Esophagus squamous epithelium (tissue), 5 donors: ENCODE results near the gene ARL5B. TPM values are rescaled to one million over a fixed set of nuclear protein-coding genes. Genes with fewer than 3 reads are reported as not detected.
A peak's percentile ranks its signal among the peaks of the same experiment; 100 is the strongest.

Experiments
- DNase-seq: peaks from one replicate; lab custom pipeline; 2025; lab: John Stamatoyannopoulos, UW
- H3K27ac ChIP-seq, 4 donors: fragments of 200-600 bp; sonication (generic); one replicate each; pipeline ENCODE4 v1.5.1; 2016 to 2019; ENCODE audit warnings: mild to moderate bottlenecking in 1 of 4
- H3K27me3 ChIP-seq, 4 donors: fragments of 200-600 bp; sonication (generic); 1 replicate in 3 of 4; 2 replicates in 1 of 4; pipeline versions ENCODE4 v1.5.1 to v1.6.0; 2017 to 2021; ENCODE audit warnings: antibody characterized with exemption in 1 of 4
- H3K36me3 ChIP-seq, 3 donors: fragments of 200-600 bp; sonication (generic); one replicate each; pipeline ENCODE4 v1.5.1; 2016 to 2019
- H3K4me1 ChIP-seq, 3 donors: fragments of 200-600 bp; sonication (generic); one replicate each; pipeline ENCODE4 v1.5.1; 2017 to 2019
- H3K4me3 ChIP-seq, 4 donors: fragments of 200-600 bp; sonication (generic); 1 replicate in 3 of 4; 2 replicates in 1 of 4; pipeline ENCODE4 v1.5.1; 2016 to 2019; ENCODE audit warnings: mild to moderate bottlenecking in 2 of 4, moderate library complexity in 1 of 4
- H3K9me3 ChIP-seq, 3 donors: fragments of 200-600 bp; sonication (generic); one replicate each; pipeline ENCODE4 v1.5.1; 2016 to 2019
- POLR2A ChIP-seq, 4 donors: fragments of 450-650 bp; IDR thresholded peaks; one replicate each; pipeline ENCODE4 v1.6.1; 2017; ENCODE audit warnings: antibody characterized with exemption in 4 of 4, mild to moderate bottlenecking in 4 of 4, moderate library complexity in 3 of 4
- WGBS, 2 donors: methylation state at CpG; one replicate each; pipeline ENCODE4 v1.1.5; 2018; 5-methylcytosine and 5-hydroxymethylcytosine counted together
- intact Hi-C: fragments of 100-400 bp; cut with DNase I; formaldehyde crosslinking; loops from one replicate; pipeline ENCODE4 v1.15.0; 2022
- total RNA-seq, 4 donors: library from RNA; depleted of rRNA; stranded (reverse); fragments of >200 nt; gene quantifications; one replicate each; pipeline ENCODE4 v1.1.0, GENCODE V29; 2016
- TF ChIP-seq, protein P1 (sequence below), 6 experiments: fragments of 450-650 bp in 4 of 6; fragments of 200-600 bp in 2 of 6; sonication (generic) in 2 of 6; IDR thresholded peaks; one replicate each; pipeline ENCODE4 v1.5.1; 2016 to 2019; ENCODE audit warnings: antibody characterized with exemption in 6 of 6, mild to moderate bottlenecking in 4 of 6, moderate library complexity in 4 of 6
- donor health status: DM: yes; HTN: yes; CAD: no.

The ARL5B gene
- total RNA-seq, 4 donors from 2014 or later = 11.8 to 24.5 (median 12.5) TPM

DNA sequence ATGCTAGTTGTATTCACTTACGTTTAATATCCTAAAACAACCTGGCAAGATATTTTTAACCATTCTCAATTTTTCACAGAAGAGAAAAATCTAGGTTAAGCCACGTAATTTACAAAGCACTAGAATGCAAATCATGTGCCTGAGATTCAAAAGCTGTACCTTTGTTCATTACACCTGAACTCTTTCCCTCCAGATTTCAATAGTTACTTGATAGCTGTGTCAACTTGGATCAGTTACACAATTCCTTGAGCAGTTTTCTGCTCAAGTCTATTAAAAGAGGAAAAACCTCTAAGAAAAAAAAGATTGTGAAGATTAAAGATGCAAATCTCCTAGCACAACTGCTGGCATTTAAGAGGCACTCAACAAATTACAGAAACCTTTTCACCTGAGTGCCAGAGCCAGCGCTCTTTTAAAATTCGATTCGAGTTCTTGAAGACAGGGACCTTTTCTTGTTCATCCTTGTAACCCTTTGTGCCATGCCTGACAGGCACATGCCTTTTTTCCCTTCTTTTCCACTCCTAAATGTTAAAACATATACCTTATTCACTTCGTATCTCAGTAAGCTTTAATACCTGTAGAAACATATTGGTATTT lies 8.7 kb upstream of the ARL5B start:
- 3 to 7% methylated on average over 6 of the region's 6 CpGs for WGBS, 2 donors
- DNase-seq = no peak
- peak overlapping the region in 3 of 4 donors; percentile 86 to 91 (median 88) for H3K27ac ChIP-seq
- no peaks in the 10 kb centered on the region for H3K27me3 ChIP-seq
- intact Hi-C loops = no loop called here
- H3K4me3 ChIP-seq = peak overlapping the region; percentile 57 to 84 (median 66)
- H3K4me1 ChIP-seq = peaks cover 0 to 34% (median 11%) of the 10 kb centered on the region in 3 donors
- H3K9me3 ChIP-seq = no peaks in the 10 kb centered on the region
- no peak for TF ChIP-seq POLR2A (IDR thresholded peaks at IDR 0.05)
- TF ChIP-seq, protein P1, sequence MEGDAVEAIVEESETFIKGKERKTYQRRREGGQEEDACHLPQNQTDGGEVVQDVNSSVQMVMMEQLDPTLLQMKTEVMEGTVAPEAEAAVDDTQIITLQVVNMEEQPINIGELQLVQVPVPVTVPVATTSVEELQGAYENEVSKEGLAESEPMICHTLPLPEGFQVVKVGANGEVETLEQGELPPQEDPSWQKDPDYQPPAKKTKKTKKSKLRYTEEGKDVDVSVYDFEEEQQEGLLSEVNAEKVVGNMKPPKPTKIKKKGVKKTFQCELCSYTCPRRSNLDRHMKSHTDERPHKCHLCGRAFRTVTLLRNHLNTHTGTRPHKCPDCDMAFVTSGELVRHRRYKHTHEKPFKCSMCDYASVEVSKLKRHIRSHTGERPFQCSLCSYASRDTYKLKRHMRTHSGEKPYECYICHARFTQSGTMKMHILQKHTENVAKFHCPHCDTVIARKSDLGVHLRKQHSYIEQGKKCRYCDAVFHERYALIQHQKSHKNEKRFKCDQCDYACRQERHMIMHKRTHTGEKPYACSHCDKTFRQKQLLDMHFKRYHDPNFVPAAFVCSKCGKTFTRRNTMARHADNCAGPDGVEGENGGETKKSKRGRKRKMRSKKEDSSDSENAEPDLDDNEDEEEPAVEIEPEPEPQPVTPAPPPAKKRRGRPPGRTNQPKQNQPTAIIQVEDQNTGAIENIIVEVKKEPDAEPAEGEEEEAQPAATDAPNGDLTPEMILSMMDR (IDR thresholded peaks at IDR 0.05) = no peak
- peaks cover 0 to 22% (median 0%) of the 10 kb centered on the region in 3 donors for H3K36me3 ChIP-seq

DNA sequence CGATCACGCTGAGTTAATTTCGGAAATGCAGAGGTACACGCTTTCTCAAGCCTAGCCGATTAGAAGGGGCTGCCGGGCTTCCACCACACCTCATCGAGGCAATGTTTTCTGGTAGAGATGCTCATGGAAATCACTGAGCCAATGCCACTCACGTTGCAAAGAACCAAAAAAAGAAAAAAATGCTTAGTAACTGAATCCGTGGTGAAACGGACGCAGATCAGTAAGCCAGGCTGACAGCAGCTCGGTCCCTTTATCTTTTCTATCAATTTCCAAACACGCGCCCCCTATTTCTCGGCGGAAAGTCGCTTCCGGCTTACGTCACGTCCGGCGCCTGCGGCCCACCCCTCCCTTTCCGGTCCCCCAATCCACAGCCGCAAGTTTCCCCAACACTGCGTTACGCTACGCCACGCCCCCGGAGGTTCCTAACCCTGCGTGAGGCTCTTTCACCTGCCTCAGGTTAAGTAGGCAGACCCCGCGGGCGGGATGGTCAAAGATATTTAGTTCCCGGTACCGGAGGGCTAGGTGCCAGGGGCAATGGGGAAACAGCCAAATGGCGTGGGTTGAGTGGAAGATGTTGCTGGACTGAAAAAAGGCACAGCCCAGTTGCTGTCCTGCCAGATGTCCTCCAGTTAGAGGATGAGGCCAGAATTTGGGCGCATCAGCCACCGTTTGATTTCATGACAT lies 7.8 kb upstream of the ARL5B start, which contains the start of gene NSUN6:
NSUN6 (minus strand) TSS at position 264 of the 684 bp plus-strand sequence. CDS start 384 bp downstream, outside the sequence.
- Histone ChIP-seq H3K4me3 (peak within 1 kb of the TSS; percentile 57 to 84 (median 66)), H3K4me1 (peaks cover 0 to 34% (median 11%) of the 10 kb centered on the region in 3 donors), H3K27me3 (no peaks in the 10 kb centered on the region), H3K36me3 (peaks cover 0 to 12% (median 0%) of the 10 kb centered on the region in 3 donors), H3K9me3 (no peaks in the 10 kb centered on the region), H3K27ac (peak within 1 kb of the TSS; percentile 86 to 97 (median 90))
- 0% methylated on average over 27 to 31 of the region's 39 CpGs for WGBS, 2 donors
- peak; percentile 58 for DNase-seq
- TF ChIP-seq, protein P1 (IDR thresholded peaks at IDR 0.05) = peak in 3 of 6 experiments; percentile 10 to 25 (median 23)
- TF ChIP-seq POLR2A (IDR thresholded peaks at IDR 0.05) = peak in 2 of 4 donors; percentile 47 to 78
- intact Hi-C loops = no loop called here

DNA sequence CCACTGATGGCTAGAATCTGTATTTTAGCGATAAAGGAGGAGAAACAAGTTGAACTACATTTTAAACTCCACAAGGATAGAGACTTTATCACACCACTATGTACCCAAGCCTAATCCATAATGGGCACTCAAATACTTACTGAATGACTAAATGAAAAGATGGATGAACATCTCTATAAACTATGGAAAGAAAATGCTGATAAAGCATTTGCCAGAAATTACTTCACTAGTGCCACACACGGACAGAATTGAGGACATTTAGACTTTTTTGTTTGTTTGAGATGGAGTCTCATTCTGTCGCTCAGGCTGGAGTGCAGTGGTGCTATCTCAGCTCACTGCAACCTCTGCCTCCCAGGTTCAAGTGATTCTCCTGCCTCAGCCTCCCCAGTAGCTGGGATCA lies 6.1 kb upstream of the ARL5B start:
- Histone ChIP-seq H3K4me3 (no peak overlapping the region), H3K27ac (no peak overlapping the region), H3K9me3 (no peaks in the 10 kb centered on the region), H3K36me3 (peaks cover 0 to 4% (median 0%) of the 10 kb centered on the region in 3 donors), H3K27me3 (no peaks in the 10 kb centered on the region), H3K4me1 (peaks cover 0 to 40% (median 13%) of the 10 kb centered on the region in 3 donors)
- no peak for TF ChIP-seq POLR2A (IDR thresholded peaks at IDR 0.05)
- TF ChIP-seq, protein P1 (IDR thresholded peaks at IDR 0.05) = no peak
- intact Hi-C loops = no loop called here
- 89% methylated on average over 3 of the region's 3 CpGs for WGBS, 2 donors
- no peak for DNase-seq

DNA sequence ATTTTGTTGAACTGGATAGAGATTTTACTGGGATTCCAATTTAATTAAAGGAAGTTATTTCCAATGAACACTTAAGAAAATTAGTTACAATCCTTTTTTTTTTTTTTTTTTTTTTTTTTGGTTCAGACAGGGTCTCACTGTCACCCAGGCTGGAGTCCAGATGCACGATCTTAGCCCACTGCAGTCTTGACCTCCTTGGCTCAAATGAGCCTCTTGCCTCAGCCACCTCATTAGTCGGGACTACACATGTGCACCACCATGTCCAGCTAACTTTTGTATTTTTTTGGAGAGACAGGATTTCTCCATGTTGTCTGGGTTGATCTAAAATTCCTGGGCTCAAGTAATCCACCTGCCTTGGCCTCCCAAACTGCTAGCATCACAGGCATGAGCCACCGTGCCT lies 2.5 kb upstream of the ARL5B start:
- intact Hi-C loops = no loop called here
- 61 to 94% methylated on average over 2 to 3 of the region's 3 CpGs for WGBS, 2 donors
- no peaks in the 10 kb centered on the region for H3K36me3 ChIP-seq
- no peak for DNase-seq
- H3K4me3 ChIP-seq = no peak overlapping the region
- H3K4me1 ChIP-seq = peaks cover 14 to 34% (median 17%) of the 10 kb centered on the region in 3 donors
- TF ChIP-seq, protein P1 (IDR thresholded peaks at IDR 0.05) = no peak
- no peak for TF ChIP-seq POLR2A (IDR thresholded peaks at IDR 0.05)
- H3K9me3 ChIP-seq = no peaks in the 10 kb centered on the region
- H3K27me3 ChIP-seq = no peaks in the 10 kb centered on the region
- no peak overlapping the region for H3K27ac ChIP-seq
